CD4-positive, alpha-beta T cell treated with Interleukin-2 at 100 ng/mL for 4 hours (primary cell): ENCODE results near the gene PCMT1.
"Not testable (repeated sequence)": the region's sequence is repeated elsewhere in the genome, so short reads cannot be mapped to it uniquely, and the experiment has no call there.

Experiments
- DNase-seq: peaks from one replicate; pipeline ENCODE4 v3.0.0-alpha.2; 2020; ENCODE audit warnings: low spot score

Gene PCMT1

GRCh38 chr6:149820506-149820905 lies 71.0 kb downstream of the PCMT1 start:
- DNase-seq, result no peak

- no peak for DNase-seq
Observed at GRCh38 chr6:149821492-149821891, 72.0 kb downstream of the PCMT1 start.

GRCh38 chr6:149823013-149823412 lies 73.5 kb downstream of the PCMT1 start:
- DNase-seq, result no peak

GRCh38 chr6:149825292-149825691 lies 75.8 kb downstream of the PCMT1 start:
- DNase-seq, result no peak

GRCh38 chr6:149830731-149831307 lies 81.3 kb downstream of the PCMT1 start:
- no peak for DNase-seq

- DNase-seq, result no peak
Observed at GRCh38 chr6:149831308-149831820, 81.8 kb downstream of the PCMT1 start.

GRCh38 chr6:149833651-149834050 lies 84.1 kb downstream of the PCMT1 start:
- no peak for DNase-seq

GRCh38 chr6:149834513-149835481 lies 85.3 kb downstream of the PCMT1 start:
- DNase-seq, result peak; percentile 83

- DNase-seq, result peak; percentile 45
Observed at GRCh38 chr6:149840345-149841075, 91.0 kb downstream of the PCMT1 start.

GRCh38 chr6:149842331-149842730 lies 92.8 kb downstream of the PCMT1 start:
- DNase-seq, result no peak

- DNase-seq, result no peak
Observed at GRCh38 chr6:149843051-149843633, 93.6 kb downstream of the PCMT1 start.

GRCh38 chr6:149844036-149844435 lies 94.5 kb downstream of the PCMT1 start:
- DNase-seq, result not testable (repeated sequence)

GRCh38 chr6:149844480-149844879 lies 94.9 kb downstream of the PCMT1 start:
- DNase-seq, result no peak

- DNase-seq, result no peak
Observed at GRCh38 chr6:149845549-149845948, 96.0 kb downstream of the PCMT1 start.

GRCh38 chr6:149846321-149846720 lies 96.8 kb downstream of the PCMT1 start:
- no peak for DNase-seq

- no peak for DNase-seq
Observed at GRCh38 chr6:149847939-149848267, 98.4 kb downstream of the PCMT1 start.

- DNase-seq, result not testable (repeated sequence)
Observed at GRCh38 chr6:149848343-149848742, 98.8 kb downstream of the PCMT1 start.

GRCh38 chr6:149851461-149852110 lies 102.0 kb downstream of the PCMT1 start:
- no peak for DNase-seq

- no peak for DNase-seq
Observed at GRCh38 chr6:149852180-149852579, 102.6 kb downstream of the PCMT1 start.

- DNase-seq, result no peak
Observed at GRCh38 chr6:149852881-149853280, 103.3 kb downstream of the PCMT1 start.

GRCh38 chr6:149854017-149854416 lies 104.5 kb downstream of the PCMT1 start:
- DNase-seq, result not testable (repeated sequence)

GRCh38 chr6:149854532-149854931 lies 105.0 kb downstream of the PCMT1 start:
- no peak for DNase-seq
